ENCODE measurements around the gene HEXD. TPM values are rescaled to one million over a fixed set of nuclear protein-coding genes. Genes with fewer than 3 reads are reported as not detected.

HEXD gene
- total and polyA plus RNA-seq, 2 donors (not counting 3 experiments of a cell fraction or from before 2014, with no cell fraction given): 12.9 to 18.6 TPM

- intact Hi-C loops (cut with micrococcal nuclease): no loop called here
- Histone ChIP-seq H3K9me3 (replicated peaks; ENCODE audit: control insufficient read depth, insufficient read depth, low read length) (no peaks in the 10 kb centered on the region), H3K4me3 (replicated peaks in 1 of 3; ENCODE audit: insufficient read depth in 1 of 3, low read depth in 1 of 3, low read length in 3 of 3) (no peak overlapping the region), H3K27ac (ENCODE audit: insufficient read depth, low read depth, low read length) (no peak overlapping the region), H2AFZ (ENCODE audit: low read depth, low read length) (no peak overlapping the region), H3K4me1 (ENCODE audit: control insufficient read depth, extremely low read depth, insufficient read depth, low read length) (no peaks in the 10 kb centered on the region), H3K4me2 (ENCODE audit: insufficient read depth, low read length) (no peak overlapping the region), H3K27me3 (ENCODE audit: control insufficient read depth in 2 of 2, insufficient read depth in 2 of 2, low read length in 2 of 2) (no peaks in the 10 kb centered on the region), H4K20me1 (replicated peaks; ENCODE audit: control insufficient read depth, extremely low read depth, insufficient read depth, low read length) (no peaks in the 10 kb centered on the region), H3K36me3 (ENCODE audit: control insufficient read depth in 2 of 2, extremely low read depth in 1 of 2, insufficient read depth in 2 of 2, low read length in 2 of 2) (no peaks in the 10 kb centered on the region), H3K9ac (replicated peaks; ENCODE audit: extremely low read depth, insufficient read depth, low read length) (no peak overlapping the region), H3K9me1 (replicated peaks; ENCODE audit: control insufficient read depth, extremely low read depth, insufficient read depth, low read length) (no peaks in the 10 kb centered on the region), H3K79me2 (ENCODE audit: control insufficient read depth, insufficient read depth, low read length) (no peaks in the 10 kb centered on the region)
- ChIA-PET POLR2A (no interaction called here), CTCF (no interaction called here)
- dilution Hi-C loops (cut with MboI; ENCODE audit: extremely low pct_ligation_motif_present, low sequenced_read_pairs): no loop called here
- no TSS peak for BruUV-seq (replicated peaks)
- DNase-seq (ENCODE audit: low read depth, low spot score) (no peak), FAIRE-seq (no peak)
- no peak for TF ChIP-seq EZH2 (IDR thresholded peaks at IDR 0.05; ENCODE audit: borderline replicate concordance, low read depth, low read length, severe bottlenecking)
- TF ChIP-seq POLR2A (IDR thresholded peaks at IDR 0.05; ENCODE audit: low read depth, low read length): no peak
- TF ChIP-seq GATA2 (IDR thresholded peaks at IDR 0.05; ENCODE audit: insufficient read depth, insufficient read length, low read depth, low read length): no peak
- TF ChIP-seq JUN (IDR thresholded peaks at IDR 0.05; ENCODE audit: borderline replicate concordance, insufficient read depth, insufficient read length, low read depth): no peak
- TF ChIP-seq POLR2AphosphoS5 (IDR thresholded peaks at IDR 0.05; ENCODE audit: insufficient read depth, low read depth, low read length): no peak
- no peak for TF ChIP-seq MYC (IDR thresholded peaks at IDR 0.05; ENCODE audit: low read depth, low read length)
- TF ChIP-seq FOS (IDR thresholded peaks at IDR 0.05; ENCODE audit: borderline replicate concordance, insufficient read depth, low read length): no peak
- TF ChIP-seq MAX (IDR thresholded peaks at IDR 0.05; ENCODE audit: insufficient read depth, insufficient read length): no peak
- TF ChIP-seq, protein P1, sequence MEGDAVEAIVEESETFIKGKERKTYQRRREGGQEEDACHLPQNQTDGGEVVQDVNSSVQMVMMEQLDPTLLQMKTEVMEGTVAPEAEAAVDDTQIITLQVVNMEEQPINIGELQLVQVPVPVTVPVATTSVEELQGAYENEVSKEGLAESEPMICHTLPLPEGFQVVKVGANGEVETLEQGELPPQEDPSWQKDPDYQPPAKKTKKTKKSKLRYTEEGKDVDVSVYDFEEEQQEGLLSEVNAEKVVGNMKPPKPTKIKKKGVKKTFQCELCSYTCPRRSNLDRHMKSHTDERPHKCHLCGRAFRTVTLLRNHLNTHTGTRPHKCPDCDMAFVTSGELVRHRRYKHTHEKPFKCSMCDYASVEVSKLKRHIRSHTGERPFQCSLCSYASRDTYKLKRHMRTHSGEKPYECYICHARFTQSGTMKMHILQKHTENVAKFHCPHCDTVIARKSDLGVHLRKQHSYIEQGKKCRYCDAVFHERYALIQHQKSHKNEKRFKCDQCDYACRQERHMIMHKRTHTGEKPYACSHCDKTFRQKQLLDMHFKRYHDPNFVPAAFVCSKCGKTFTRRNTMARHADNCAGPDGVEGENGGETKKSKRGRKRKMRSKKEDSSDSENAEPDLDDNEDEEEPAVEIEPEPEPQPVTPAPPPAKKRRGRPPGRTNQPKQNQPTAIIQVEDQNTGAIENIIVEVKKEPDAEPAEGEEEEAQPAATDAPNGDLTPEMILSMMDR (IDR thresholded peaks at IDR 0.05; ENCODE audit: extremely low read depth in 1 of 2, insufficient read depth in 1 of 2, low read depth in 1 of 2, low read length in 2 of 2): no peak
Observed at GRCh38 chr17:82388922-82389283, 29.2 kb upstream of the HEXD start.

Measured in endothelial cell of umbilical vein (primary cell).